ENCODE measurements around the gene SERPINB7. TPM values are rescaled to one million over a fixed set of nuclear protein-coding genes. Genes with fewer than 3 reads are reported as not detected.

The SERPINB7 gene
- polyA plus RNA-seq, 2 of the 4 experiments (the other 2 are of a cell fraction): 0.84 to 2.9 TPM

GRCh38 chr18:63730773-63731172, 44.4 kb upstream of the SERPINB7 start:
- no peak; a peak in 2 of 6 replicates for ATAC-seq
- POLR2A ChIA-PET: no interaction called here
- CTCF ChIA-PET: no interaction called here
- no peak for FAIRE-seq
- WGBS (ENCODE audit: missing lambda C conversion rate): 12% methylated on average over 5 of the region's 5 CpGs
- Histone ChIP-seq H3K4me3 (no peak overlapping the region), H3K4me2 (no peak overlapping the region), H3K27ac (no peak overlapping the region), H3K4me1 (no peaks in the 10 kb centered on the region), H3K9me3 (no peaks in the 10 kb centered on the region)
- peak in 1 of 2 experiments; percentile 35 for DNase-seq (ENCODE audit: low read depth in 1 of 2, low spot score in 1 of 2)
- TF ChIP-seq MAX (IDR thresholded peaks at IDR 0.05) (no peak), BHLHE40 (IDR thresholded peaks at IDR 0.05; ENCODE audit: low read depth, low read length) (no peak)
- TF ChIP-seq, protein P1, sequence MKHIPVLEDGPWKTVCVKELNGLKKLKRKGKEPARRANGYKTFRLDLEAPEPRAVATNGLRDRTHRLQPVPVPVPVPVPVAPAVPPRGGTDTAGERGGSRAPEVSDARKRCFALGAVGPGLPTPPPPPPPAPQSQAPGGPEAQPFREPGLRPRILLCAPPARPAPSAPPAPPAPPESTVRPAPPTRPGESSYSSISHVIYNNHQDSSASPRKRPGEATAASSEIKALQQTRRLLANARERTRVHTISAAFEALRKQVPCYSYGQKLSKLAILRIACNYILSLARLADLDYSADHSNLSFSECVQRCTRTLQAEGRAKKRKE (CRISPR knock-in tag; IDR thresholded peaks at IDR 0.05; ENCODE audit: low read depth): no peak

DNA sequence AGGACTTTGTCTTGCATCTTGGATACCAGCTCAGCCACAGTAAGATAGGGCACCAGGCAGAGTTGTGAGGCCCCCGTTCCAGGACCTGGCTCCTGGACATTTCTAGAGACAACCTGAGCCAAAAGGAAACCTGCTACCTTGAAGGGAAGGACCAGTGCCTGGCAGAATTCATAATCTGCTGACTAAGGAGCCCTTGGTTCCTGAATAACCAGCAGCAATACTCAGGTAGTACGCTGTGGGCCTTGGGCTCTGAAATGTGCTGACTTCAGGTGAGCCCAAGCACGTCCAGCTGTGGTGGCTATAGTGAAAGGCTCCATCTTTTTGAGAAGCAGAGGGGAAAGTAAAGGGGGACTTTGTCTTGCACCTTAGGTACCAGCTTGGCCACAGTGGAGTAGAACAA, 44.0 kb upstream of the SERPINB7 start:
- no peak overlapping the region for H3K27ac ChIP-seq
- no peak for TF ChIP-seq JUN (IDR thresholded peaks at IDR 0.05)
- TF ChIP-seq, protein P1 (CRISPR knock-in tag; IDR thresholded peaks at IDR 0.05; ENCODE audit: low read depth): no peak
- TF ChIP-seq REST (IDR thresholded peaks at IDR 0.05): no peak
- no peak for TF ChIP-seq FOSL2 (IDR thresholded peaks at IDR 0.05)
- no peak for TF ChIP-seq FOSL2 (CRISPR knock-in tag; IDR thresholded peaks at IDR 0.05)
- TF ChIP-seq FOSB (CRISPR knock-in tag; IDR thresholded peaks at IDR 0.05): no peak
- TF ChIP-seq ZC3H11A (IDR thresholded peaks at IDR 0.05): no peak
- TF ChIP-seq NFE2L2 (conservative IDR thresholded peaks at IDR 0.05; ENCODE audit: low read length): no peak
- TF ChIP-seq SMC3 (IDR thresholded peaks at IDR 0.05): no peak
- TF ChIP-seq PHF8 (IDR thresholded peaks at IDR 0.05; ENCODE audit: borderline replicate concordance, low read depth): no peak
- TF ChIP-seq, protein P2, sequence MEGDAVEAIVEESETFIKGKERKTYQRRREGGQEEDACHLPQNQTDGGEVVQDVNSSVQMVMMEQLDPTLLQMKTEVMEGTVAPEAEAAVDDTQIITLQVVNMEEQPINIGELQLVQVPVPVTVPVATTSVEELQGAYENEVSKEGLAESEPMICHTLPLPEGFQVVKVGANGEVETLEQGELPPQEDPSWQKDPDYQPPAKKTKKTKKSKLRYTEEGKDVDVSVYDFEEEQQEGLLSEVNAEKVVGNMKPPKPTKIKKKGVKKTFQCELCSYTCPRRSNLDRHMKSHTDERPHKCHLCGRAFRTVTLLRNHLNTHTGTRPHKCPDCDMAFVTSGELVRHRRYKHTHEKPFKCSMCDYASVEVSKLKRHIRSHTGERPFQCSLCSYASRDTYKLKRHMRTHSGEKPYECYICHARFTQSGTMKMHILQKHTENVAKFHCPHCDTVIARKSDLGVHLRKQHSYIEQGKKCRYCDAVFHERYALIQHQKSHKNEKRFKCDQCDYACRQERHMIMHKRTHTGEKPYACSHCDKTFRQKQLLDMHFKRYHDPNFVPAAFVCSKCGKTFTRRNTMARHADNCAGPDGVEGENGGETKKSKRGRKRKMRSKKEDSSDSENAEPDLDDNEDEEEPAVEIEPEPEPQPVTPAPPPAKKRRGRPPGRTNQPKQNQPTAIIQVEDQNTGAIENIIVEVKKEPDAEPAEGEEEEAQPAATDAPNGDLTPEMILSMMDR (IDR thresholded peaks at IDR 0.05): no peak
- no peak for TF ChIP-seq ZSCAN20 (CRISPR knock-in tag; IDR thresholded peaks at IDR 0.05)
- TF ChIP-seq, protein P3, sequence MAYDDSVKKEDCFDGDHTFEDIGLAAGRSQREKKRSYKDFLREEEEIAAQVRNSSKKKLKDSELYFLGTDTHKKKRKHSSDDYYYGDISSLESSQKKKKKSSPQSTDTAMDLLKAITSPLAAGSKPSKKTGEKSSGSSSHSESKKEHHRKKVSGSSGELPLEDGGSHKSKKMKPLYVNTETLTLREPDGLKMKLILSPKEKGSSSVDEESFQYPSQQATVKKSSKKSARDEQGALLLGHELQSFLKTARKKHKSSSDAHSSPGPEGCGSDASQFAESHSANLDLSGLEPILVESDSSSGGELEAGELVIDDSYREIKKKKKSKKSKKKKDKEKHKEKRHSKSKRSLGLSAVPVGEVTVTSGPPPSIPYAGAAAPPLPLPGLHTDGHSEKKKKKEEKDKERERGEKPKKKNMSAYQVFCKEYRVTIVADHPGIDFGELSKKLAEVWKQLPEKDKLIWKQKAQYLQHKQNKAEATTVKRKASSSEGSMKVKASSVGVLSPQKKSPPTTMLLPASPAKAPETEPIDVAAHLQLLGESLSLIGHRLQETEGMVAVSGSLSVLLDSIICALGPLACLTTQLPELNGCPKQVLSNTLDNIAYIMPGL (CRISPR knock-in tag; IDR thresholded peaks at IDR 0.05; ENCODE audit: borderline replicate concordance): no peak
- TF ChIP-seq NR3C1 (IDR thresholded peaks at IDR 0.05): no peak
- TF ChIP-seq EP300 (IDR thresholded peaks at IDR 0.05): no peak
- TF ChIP-seq EHMT2 (IDR thresholded peaks at IDR 0.05; ENCODE audit: low read depth): no peak
- no peak for TF ChIP-seq ZFP36 (IDR thresholded peaks at IDR 0.05; ENCODE audit: borderline replicate concordance, partially characterized antibody)
- TF ChIP-seq HOXA7 (CRISPR knock-in tag; IDR thresholded peaks at IDR 0.05): no peak
- TF ChIP-seq CBX8 (IDR thresholded peaks at IDR 0.05): no peak
- TF ChIP-seq CEBPB (IDR thresholded peaks at IDR 0.05): no peak
- ChIA-PET CTCF (no interaction called here), POLR2A (no interaction called here)
- no peak for DNase-seq (ENCODE audit: low read depth in 1 of 2, low spot score in 1 of 2)
- H3K4me3 ChIP-seq: no peak overlapping the region
- H3K4me2 ChIP-seq: no peak overlapping the region
- no peaks in the 10 kb centered on the region for H3K4me1 ChIP-seq
- no peak for ATAC-seq
- no peaks in the 10 kb centered on the region for H3K9me3 ChIP-seq
- FAIRE-seq: no peak
- 22% methylated on average over 3 of the region's 3 CpGs for WGBS (ENCODE audit: missing lambda C conversion rate)

All from A549 (cell line).